Hepatocyte (in vitro differentiated cells): Measurements from ENCODE around the gene PSMG2. TPM values are rescaled to one million over a fixed set of nuclear protein-coding genes. Genes with fewer than 3 reads are reported as not detected.

Experiments used
- DNase-seq: peaks from one replicate; pipeline ENCODE4 v3.0.0-alpha.2; 2016; ENCODE audit warnings: low spot score
- H2AFZ ChIP-seq: fragments of 200-600 bp; sonication (generic); 2 replicates; pipeline ENCODE4 v1.6.0; 2016; ENCODE audit warnings: antibody characterized with exemption, mild to moderate bottlenecking
- H3K27ac ChIP-seq: fragments of 200-600 bp; sonication (generic); 2 replicates; pipeline ENCODE4 v1.5.1; 2016; ENCODE audit warnings: mild to moderate bottlenecking
- H3K27me3 ChIP-seq: fragments of 200-600 bp; sonication (generic); 2 replicates; pipeline ENCODE4 v1.6.1; 2016
- H3K36me3 ChIP-seq: fragments of 200-600 bp; sonication (generic); replicated peaks from 2 replicates; pipeline ENCODE4 v1.5.1; 2016; ENCODE audit warnings: low read depth; ENCODE audit not compliant: insufficient read depth
- H3K4me1 ChIP-seq: fragments of 200-600 bp; sonication (generic); 2 replicates; pipeline ENCODE4 v1.5.1; 2016; ENCODE audit warnings: mild to moderate bottlenecking, moderate library complexity; ENCODE audit not compliant: insufficient read depth
- H3K4me2 ChIP-seq: fragments of 200-600 bp; sonication (generic); 2 replicates; pipeline ENCODE4 v1.6.0; 2016
- H3K4me3 ChIP-seq: fragments of 200-600 bp; sonication (generic); 2 replicates; pipeline ENCODE4 v1.5.1; 2016; ENCODE audit warnings: mild to moderate bottlenecking
- H3K79me2 ChIP-seq: fragments of 200-600 bp; sonication (generic); 2 replicates; pipeline ENCODE4 v1.6.0; 2017; ENCODE audit warnings: mild to moderate bottlenecking
- H3K9me2 ChIP-seq: fragments of 200-600 bp; sonication (generic); replicated peaks from 2 replicates; pipeline ENCODE4 v1.6.0; 2017; ENCODE audit warnings: mild to moderate bottlenecking; ENCODE audit not compliant: insufficient read depth
- H3K9me3 ChIP-seq: fragments of 200-600 bp; sonication (generic); 2 replicates; pipeline ENCODE4 v1.5.1; 2016; ENCODE audit warnings: low read depth, mild to moderate bottlenecking
- H4K20me1 ChIP-seq: fragments of 200-600 bp; sonication (generic); 2 replicates; pipeline ENCODE4 v1.6.0; 2016; ENCODE audit warnings: mild to moderate bottlenecking; ENCODE audit not compliant: insufficient read depth, poor library complexity, severe bottlenecking
- EZH2 ChIP-seq: fragments of 200-600 bp; sonication (generic); IDR thresholded peaks from 2 replicates; pipeline ENCODE4 v1.6.1; 2016; ENCODE audit warnings: antibody characterized with exemption, mild to moderate bottlenecking, borderline replicate concordance
- EZH2phosphoT487 ChIP-seq: fragments of 200-600 bp; sonication (generic); IDR thresholded peaks from one replicate; pipeline ENCODE4 v1.6.1; 2018; ENCODE audit warnings: antibody characterized with exemption, mild to moderate bottlenecking, low read depth, moderate library complexity; ENCODE audit not compliant: unreplicated experiment, severe bottlenecking
- WGBS: methylation state at CpG from one replicate; pipeline ENCODE4 v1.1.6; 2016; ENCODE audit warnings: low lambda C conversion rate; ENCODE audit errors: missing lambda C conversion rate; 5-methylcytosine and 5-hydroxymethylcytosine counted together
- polyA plus RNA-seq: library from polyadenylated mRNA; unstranded; fragments of >200 nt; fragmentation: Nextera tagmentation; extraction: Ambion mirVana; gene quantifications from 2 replicates; pipeline ENCODE4 v1.2.1, GENCODE V29; 2016
- total RNA-seq: library from RNA; depleted of rRNA; stranded (reverse); fragments of >200 nt; gene quantifications from 2 replicates; pipeline ENCODE4 v1.2.3, GENCODE V29; 2014
- TF ChIP-seq, protein P1 (sequence below): fragments of 200-600 bp; sonication (generic); IDR thresholded peaks from 2 replicates; pipeline ENCODE4 v1.5.1; 2016; ENCODE audit warnings: antibody characterized with exemption, mild to moderate bottlenecking; ENCODE audit not compliant: poor library complexity

Gene PSMG2
- total and polyA plus RNA-seq, 2 experiments from 2014 or later, result 76.2 to 79.4 TPM

DNA sequence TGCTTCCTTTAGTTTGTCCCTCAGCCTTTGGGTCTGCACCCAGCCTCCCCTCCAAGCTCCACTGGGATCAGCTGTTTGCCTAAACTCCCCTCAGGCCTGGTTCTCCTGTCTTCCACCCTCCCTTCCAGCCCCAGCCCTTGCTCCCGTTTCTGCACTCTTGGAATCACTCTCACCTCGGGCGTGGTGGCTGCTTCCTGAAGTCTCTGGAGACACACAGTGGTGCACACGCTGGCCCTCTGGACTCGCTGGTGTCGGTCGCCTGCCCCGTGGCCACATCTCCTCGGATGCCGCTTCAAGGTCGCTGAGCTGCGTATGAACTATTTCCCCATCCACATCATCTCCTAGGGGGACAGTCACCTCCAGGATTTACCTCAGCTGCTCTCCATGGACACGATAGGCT lies 46.3 kb downstream of the PSMG2 start:
- DNase-seq, result no peak
- H3K79me2 ChIP-seq, result no peaks in the 10 kb centered on the region
- WGBS, result 88% methylated on average over 12 of the region's 13 CpGs
- H3K27ac ChIP-seq, result no peak overlapping the region
- no peaks in the 10 kb centered on the region for H3K9me3 ChIP-seq
- no peaks in the 10 kb centered on the region for H4K20me1 ChIP-seq
- H3K9me2 ChIP-seq, result no peaks in the 10 kb centered on the region
- H3K36me3 ChIP-seq, result no peaks in the 10 kb centered on the region
- H2AFZ ChIP-seq, result no peak overlapping the region
- no peak for TF ChIP-seq EZH2phosphoT487
- H3K4me1 ChIP-seq, result no peaks in the 10 kb centered on the region
- H3K4me3 ChIP-seq, result no peak overlapping the region
- H3K27me3 ChIP-seq, result no peaks in the 10 kb centered on the region
- H3K4me2 ChIP-seq, result no peak overlapping the region

GRCh38 chr18:12750076-12750714 lies 47.4 kb downstream of the PSMG2 start:
- no peaks in the 10 kb centered on the region for H3K9me3 ChIP-seq
- no peak overlapping the region for H3K4me2 ChIP-seq
- no peaks in the 10 kb centered on the region for H3K9me2 ChIP-seq
- no peaks in the 10 kb centered on the region for H4K20me1 ChIP-seq
- no peaks in the 10 kb centered on the region for H3K4me1 ChIP-seq
- TF ChIP-seq, protein P1, sequence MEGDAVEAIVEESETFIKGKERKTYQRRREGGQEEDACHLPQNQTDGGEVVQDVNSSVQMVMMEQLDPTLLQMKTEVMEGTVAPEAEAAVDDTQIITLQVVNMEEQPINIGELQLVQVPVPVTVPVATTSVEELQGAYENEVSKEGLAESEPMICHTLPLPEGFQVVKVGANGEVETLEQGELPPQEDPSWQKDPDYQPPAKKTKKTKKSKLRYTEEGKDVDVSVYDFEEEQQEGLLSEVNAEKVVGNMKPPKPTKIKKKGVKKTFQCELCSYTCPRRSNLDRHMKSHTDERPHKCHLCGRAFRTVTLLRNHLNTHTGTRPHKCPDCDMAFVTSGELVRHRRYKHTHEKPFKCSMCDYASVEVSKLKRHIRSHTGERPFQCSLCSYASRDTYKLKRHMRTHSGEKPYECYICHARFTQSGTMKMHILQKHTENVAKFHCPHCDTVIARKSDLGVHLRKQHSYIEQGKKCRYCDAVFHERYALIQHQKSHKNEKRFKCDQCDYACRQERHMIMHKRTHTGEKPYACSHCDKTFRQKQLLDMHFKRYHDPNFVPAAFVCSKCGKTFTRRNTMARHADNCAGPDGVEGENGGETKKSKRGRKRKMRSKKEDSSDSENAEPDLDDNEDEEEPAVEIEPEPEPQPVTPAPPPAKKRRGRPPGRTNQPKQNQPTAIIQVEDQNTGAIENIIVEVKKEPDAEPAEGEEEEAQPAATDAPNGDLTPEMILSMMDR, result no peak
- no peak for TF ChIP-seq EZH2phosphoT487
- TF ChIP-seq EZH2, result no peak
- no peaks in the 10 kb centered on the region for H3K27me3 ChIP-seq
- DNase-seq, result no peak
- H3K4me3 ChIP-seq, result no peak overlapping the region
- WGBS, result 91% methylated on average over 14 of the region's 14 CpGs
- no peaks in the 10 kb centered on the region for H3K36me3 ChIP-seq
- H3K79me2 ChIP-seq, result no peaks in the 10 kb centered on the region
- H3K27ac ChIP-seq, result no peak overlapping the region
- H2AFZ ChIP-seq, result no peak overlapping the region

GRCh38 chr18:12750715-12751502 lies 48.1 kb downstream of the PSMG2 start:
- Histone ChIP-seq H3K4me2 (no peak overlapping the region), H3K9me2 (no peaks in the 10 kb centered on the region), H3K4me1 (no peaks in the 10 kb centered on the region), H3K36me3 (no peaks in the 10 kb centered on the region), H2AFZ (no peak overlapping the region), H3K4me3 (no peak overlapping the region), H3K9me3 (no peaks in the 10 kb centered on the region), H4K20me1 (no peaks in the 10 kb centered on the region), H3K27me3 (no peaks in the 10 kb centered on the region), H3K79me2 (no peaks in the 10 kb centered on the region), H3K27ac (no peak overlapping the region)
- DNase-seq, result no peak
- TF ChIP-seq EZH2 (no peak), EZH2phosphoT487 (no peak)
- TF ChIP-seq, protein P1, result no peak
- 90% methylated on average over 18 of the region's 18 CpGs for WGBS

- Histone ChIP-seq H3K27ac (no peak overlapping the region), H3K4me3 (no peak overlapping the region), H3K79me2 (no peaks in the 10 kb centered on the region), H2AFZ (no peak overlapping the region), H3K4me1 (no peaks in the 10 kb centered on the region), H3K27me3 (no peaks in the 10 kb centered on the region), H3K9me3 (no peaks in the 10 kb centered on the region), H3K4me2 (no peak overlapping the region), H3K36me3 (no peaks in the 10 kb centered on the region), H4K20me1 (no peaks in the 10 kb centered on the region), H3K9me2 (no peaks in the 10 kb centered on the region)
- no peak for DNase-seq
- 91% methylated on average over 5 of the region's 5 CpGs for WGBS
- TF ChIP-seq, protein P1, result no peak
- no peak for TF ChIP-seq EZH2phosphoT487
Observed at GRCh38 chr18:12751503-12751884, 48.7 kb downstream of the PSMG2 start.
